SU-DHL-6 (cell line): ENCODE measurements around the gene RAB40AL.

Experiments used
- CTCF ChIP-seq: fragments of 200-600 bp; sonication (generic); IDR thresholded peaks from one replicate; pipeline ENCODE4 v1.5.1; 2017; ENCODE audit warnings: antibody characterized with exemption, mild to moderate bottlenecking, low read length, moderate library complexity; ENCODE audit not compliant: insufficient read depth, poor library complexity, severe bottlenecking
- EZH2phosphoT487 ChIP-seq: fragments of 200-600 bp; sonication (generic), shearing (Covaris generic); conservative IDR thresholded peaks from 2 replicates; pipeline ENCODE4 v1.6.1; 2018; ENCODE audit warnings: mild to moderate bottlenecking, antibody characterized with exemption, low read length, moderate library complexity, mixed read lengths

- no peak for TF ChIP-seq CTCF
- TF ChIP-seq EZH2phosphoT487 = no peak
Measured at GRCh38 chrX:102959471-102959870, 22.4 kb downstream of the RAB40AL start.
